GM19193 (cell line): ENCODE measurements around the gene PSME3IP1.

Experiments used
- POLR2A ChIP-seq: IDR thresholded peaks from 4 replicates; pipeline ENCODE4 v1.6.1; 2011; ENCODE audit not compliant: insufficient read depth, insufficient read length; ENCODE audit errors: extremely low read depth

The PSME3IP1 gene

GRCh38 chr16:57127037-57127763 lies 58.6 kb downstream of the PSME3IP1 start:
- TF ChIP-seq POLR2A, result no peak

- TF ChIP-seq POLR2A, result no peak
These were observed 59.4 kb downstream of the PSME3IP1 start for GRCh38 chr16:57126411-57126810.

GRCh38 chr16:57125969-57126368 lies 59.9 kb downstream of the PSME3IP1 start:
- no peak for TF ChIP-seq POLR2A

DNA sequence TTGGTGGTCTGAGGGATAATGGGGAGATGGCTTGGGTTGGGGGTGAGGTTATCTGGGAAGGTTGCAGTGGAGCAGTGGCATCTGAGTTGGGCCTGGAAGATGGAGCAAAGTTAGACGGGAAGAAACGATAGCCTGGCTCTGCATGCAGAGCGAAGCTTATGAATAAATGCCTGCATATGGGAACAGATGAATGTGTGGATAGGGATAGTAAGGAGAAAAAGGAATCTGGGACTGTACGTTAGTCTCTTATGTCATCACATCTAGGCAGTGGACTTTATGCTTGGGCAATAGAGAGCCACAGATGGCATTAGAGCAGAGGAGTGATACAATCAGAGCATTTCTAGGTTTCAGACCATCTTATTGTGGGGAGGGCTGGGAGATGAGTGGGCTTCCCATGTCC lies 60.5 kb downstream of the PSME3IP1 start:
- TF ChIP-seq POLR2A, result no peak

DNA sequence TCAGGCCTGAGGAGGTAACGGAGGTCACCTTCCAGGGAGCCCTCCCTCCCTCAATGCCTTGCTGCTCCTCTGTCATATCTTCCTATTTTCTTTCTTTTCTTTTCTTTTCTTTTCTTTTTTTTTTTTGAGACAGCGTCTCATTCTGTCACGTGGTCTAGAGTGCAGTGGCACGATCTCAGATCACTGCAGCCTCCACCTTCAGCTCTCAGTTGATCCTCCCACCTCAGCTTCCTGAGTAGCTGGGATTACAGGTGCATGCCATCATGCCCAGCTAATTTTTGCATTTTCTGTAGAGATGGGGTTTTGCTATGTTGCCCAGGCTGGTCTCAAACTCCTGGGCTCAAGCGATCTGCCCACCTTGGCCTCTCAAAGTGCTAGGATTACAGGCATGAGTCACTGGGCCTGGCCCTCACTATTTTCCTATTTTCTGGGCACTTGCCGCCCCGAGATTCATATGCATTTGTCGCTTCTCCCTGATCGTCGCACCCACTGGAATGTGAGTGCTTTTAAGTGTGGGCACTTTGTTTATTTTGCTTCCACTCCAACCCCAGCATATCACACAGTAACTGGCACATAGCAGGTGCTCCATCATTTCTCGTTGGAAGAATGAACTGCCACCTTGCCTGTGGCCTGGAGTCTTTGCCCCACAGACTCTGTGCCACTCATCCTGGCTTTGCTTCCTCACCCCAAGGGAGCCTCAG lies 61.7 kb downstream of the PSME3IP1 start:
- TF ChIP-seq POLR2A, result no peak

DNA sequence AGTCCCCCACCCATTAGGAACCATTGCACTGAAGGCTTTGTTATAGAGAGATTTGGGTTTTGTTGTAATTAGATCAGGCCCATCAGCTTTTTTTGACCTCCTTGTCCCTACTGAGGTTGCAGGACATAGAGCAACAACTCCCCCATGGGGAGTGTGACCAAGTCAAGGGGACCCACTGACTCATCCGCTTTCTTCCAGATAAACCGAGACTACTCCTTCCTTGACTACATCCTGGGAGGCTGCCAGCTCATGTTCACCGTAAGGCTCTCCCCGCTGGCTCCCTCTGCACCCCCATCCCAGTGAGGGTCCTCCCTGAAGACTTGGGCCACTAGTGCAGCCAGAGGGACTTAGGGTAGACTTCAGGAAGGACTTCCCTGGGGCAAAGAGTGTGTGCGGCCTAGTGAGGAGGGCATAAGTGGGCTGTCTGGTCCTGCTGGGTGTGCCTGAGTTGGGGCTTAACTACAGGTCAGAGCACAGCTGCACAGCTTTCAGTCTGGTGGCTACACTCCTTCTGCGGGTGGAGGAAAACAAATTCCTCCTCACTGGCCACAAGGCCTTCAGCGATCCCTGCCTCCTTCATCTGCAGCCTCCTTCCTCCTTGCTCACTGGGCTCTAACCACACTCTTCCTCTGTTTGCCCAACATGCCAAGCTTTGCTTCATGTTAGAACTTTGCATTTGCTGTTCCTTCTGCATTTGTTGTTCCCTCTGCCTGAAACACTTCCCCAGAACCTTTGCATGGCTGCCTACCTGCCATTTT lies 62.4 kb downstream of the PSME3IP1 start:
- TF ChIP-seq POLR2A, result no peak

DNA sequence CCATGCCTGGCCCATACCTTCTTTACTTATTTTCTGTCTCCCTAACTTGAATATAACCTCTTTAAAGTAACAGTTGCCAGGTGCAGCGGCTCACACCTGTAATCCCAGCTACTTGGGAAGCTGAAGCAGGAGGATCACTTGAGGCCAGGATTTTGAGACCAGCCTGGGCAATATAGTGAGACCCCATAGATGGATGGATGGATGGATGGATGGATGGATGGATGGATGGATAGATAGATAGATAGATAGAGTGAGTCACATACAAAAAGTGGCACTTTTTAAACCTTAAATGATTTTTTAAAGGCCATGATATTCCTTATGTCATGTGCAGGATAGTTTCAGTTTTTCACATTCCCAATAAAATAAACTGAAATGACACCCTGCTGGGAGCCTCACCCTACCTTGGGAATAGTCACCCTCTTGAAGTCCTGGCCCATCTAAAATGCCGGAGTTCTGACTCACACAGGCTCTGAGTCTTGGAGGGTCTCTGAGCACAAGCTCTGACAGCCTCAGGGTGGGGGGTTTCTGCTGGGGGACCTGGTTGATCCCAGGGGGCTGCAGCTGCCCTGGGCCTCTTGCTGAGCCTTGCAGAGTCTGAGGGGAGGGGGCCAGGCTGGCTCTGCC lies 67.3 kb downstream of the PSME3IP1 start:
- TF ChIP-seq POLR2A, result no peak

DNA sequence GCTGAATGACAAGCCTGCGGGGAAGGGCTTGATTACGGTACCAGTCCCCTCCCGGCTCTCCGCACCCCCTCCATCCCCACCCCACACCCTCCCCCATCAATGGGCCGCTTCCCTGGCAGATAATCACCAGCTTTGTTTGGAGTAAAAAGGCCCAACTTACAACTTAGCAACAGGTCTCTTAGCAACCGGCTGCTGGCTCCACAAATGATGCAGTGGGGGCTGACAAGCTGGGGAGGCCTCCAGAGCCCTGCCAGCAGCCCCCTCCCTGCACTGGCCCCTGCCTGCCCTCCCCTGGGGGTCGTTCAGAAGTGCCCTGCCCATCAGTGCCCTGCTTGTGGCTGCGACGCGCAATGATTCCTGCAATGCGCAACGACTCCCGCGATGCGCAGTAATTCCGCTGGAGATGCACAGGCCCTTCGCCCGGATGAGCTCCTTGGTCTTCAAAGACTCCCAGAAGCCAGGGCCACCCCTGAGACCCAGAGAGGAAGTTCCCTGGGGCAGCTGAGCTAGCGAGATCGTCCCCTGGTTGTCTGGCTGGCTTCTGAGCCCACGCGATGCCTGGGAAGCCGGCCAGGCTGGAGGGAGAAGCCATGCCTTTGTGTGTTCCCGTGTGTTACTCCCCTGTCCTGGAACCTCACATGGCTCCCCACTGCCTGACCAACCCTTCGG lies 70.2 kb downstream of the PSME3IP1 start:
- TF ChIP-seq POLR2A, result no peak

DNA sequence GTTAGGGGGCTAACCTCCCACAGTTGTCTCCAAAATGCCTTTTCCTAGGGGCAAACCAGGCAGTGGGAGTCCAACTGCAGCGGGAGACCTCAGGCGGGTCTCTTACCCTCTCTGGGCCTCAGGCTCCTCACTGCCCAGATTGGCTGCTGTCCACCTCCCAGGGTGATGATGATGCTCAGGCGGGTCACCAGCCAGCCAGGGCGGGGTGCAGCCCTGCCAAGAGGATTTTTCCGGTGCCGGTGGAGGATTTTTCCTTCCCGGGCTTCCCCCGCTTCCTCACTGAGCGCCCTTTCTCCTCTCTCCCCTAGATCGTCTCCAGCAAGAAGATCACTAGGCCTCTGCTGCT lies 70.7 kb downstream of the PSME3IP1 start:
- no peak for TF ChIP-seq POLR2A

- TF ChIP-seq POLR2A, result no peak
These were observed 72.2 kb downstream of the PSME3IP1 start for GRCh38 chr16:57113664-57114063.

- TF ChIP-seq POLR2A, result no peak
These were observed 72.8 kb downstream of the PSME3IP1 start for GRCh38 chr16:57113042-57113453.

GRCh38 chr16:57112403-57113041 lies 73.3 kb downstream of the PSME3IP1 start:
- TF ChIP-seq POLR2A, result no peak

DNA sequence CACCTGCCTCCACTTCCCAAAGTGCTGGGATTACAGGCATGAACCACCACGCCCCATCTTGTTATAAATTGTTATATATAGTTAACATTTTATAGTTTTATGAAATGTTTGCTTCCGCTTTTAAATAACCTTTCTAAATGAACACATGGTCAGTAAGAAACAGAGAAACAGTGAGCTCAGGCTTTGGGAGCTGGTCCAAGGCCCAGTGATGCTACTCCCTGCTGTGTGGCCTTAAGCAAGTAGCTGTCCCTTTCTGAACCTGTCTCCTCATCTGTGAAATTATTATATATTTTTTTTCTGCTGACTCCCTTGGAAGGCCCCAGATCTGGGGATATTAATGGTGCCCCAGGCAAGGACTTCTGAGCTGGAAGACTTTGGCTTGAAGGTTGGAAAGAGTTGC lies 74.4 kb downstream of the PSME3IP1 start:
- no peak for TF ChIP-seq POLR2A

DNA sequence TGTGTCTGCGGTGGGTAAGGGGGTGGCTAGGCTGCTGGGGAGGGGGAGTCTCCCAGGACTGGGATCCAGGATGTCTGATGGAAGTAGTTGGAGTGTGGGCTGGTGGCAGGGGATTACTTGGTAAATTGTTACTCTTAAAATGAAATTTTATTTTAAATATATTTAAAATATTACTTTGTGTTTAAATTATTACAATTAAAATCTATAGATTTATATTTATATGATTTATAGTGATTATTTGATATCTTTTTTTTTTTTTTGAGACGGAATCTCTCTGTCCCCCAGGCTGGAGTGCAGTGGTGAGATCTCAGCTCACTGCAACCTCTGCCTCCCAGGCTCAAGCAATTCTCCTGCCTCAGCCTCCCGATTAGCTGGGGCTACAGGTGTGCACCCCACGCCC lies 74.9 kb downstream of the PSME3IP1 start:
- no peak for TF ChIP-seq POLR2A
